Measurements from ENCODE around the gene CD80.
A peak's percentile ranks its signal among the peaks of the same experiment; 100 is the strongest.
"Not testable (repeated sequence)": the region's sequence is repeated elsewhere in the genome, so short reads cannot be mapped to it uniquely, and the experiment has no call there.

The CD80 gene

GRCh38 chr3:119582178-119582577, 22.8 kb upstream of the CD80 start:
- no peak for DNase-seq

GRCh38 chr3:119580067-119580760, 20.8 kb upstream of the CD80 start:
- peak; percentile 83 for DNase-seq

- peak; percentile 89 for DNase-seq
Measured at GRCh38 chr3:119579366-119580066, 20.1 kb upstream of the CD80 start, which contains the start of gene ADPRH. Gene ADPRH, plus strand, starts transcription at chr3:119579492. Its CDS starts 2,678 bp downstream, at chr3:119582170.

- DNase-seq = no peak
Measured at GRCh38 chr3:119575507-119575906, 16.1 kb upstream of the CD80 start.

- no peak for DNase-seq
Measured at GRCh38 chr3:119571688-119572087, 12.3 kb upstream of the CD80 start.

GRCh38 chr3:119571230-119571629, 11.8 kb upstream of the CD80 start:
- no peak for DNase-seq

- DNase-seq = no peak
Measured at GRCh38 chr3:119570229-119570628, 10.8 kb upstream of the CD80 start.

- no peak for DNase-seq
Measured at GRCh38 chr3:119569156-119569555, 9.7 kb upstream of the CD80 start.

- DNase-seq = not testable (repeated sequence)
Measured at GRCh38 chr3:119563334-119563733, 3.9 kb upstream of the CD80 start.

GRCh38 chr3:119562307-119562961, 3.0 kb upstream of the CD80 start:
- DNase-seq = no peak

- no peak for DNase-seq
Measured at GRCh38 chr3:119560160-119560559, 746 bp upstream of the CD80 start.

- no peak for DNase-seq
Measured at GRCh38 chr3:119558626-119559317, 642 bp downstream of the CD80 start.

GRCh38 chr3:119557877-119558269, 1.5 kb downstream of the CD80 start:
- no peak for DNase-seq

GRCh38 chr3:119557192-119557876, 2.1 kb downstream of the CD80 start:
- no peak for DNase-seq

- DNase-seq = no peak
Measured at GRCh38 chr3:119555929-119556328, 3.5 kb downstream of the CD80 start.

- no peak for DNase-seq
Measured at GRCh38 chr3:119555309-119555735, 4.1 kb downstream of the CD80 start.

- no peak for DNase-seq
Measured at GRCh38 chr3:119553823-119554415, 5.5 kb downstream of the CD80 start.

GRCh38 chr3:119552928-119553327, 6.5 kb downstream of the CD80 start:
- not testable (repeated sequence) for DNase-seq

GRCh38 chr3:119551598-119551997, 7.8 kb downstream of the CD80 start:
- DNase-seq = no peak

- no peak for DNase-seq
Measured at GRCh38 chr3:119550192-119550910, 9.1 kb downstream of the CD80 start.

GRCh38 chr3:119548341-119548740, 11.1 kb downstream of the CD80 start:
- DNase-seq = no peak

Measured in right kidney (tissue), 1 donor.